ENCODE results near the gene NOP56.

NOP56 gene
- 20.5 to 106 (median 51.6) reads per million in 17 experiments for total RNA-seq

- DNase-seq: peak; percentile 92 to 97 (median 96)
These were observed at the start of gene NOP56 for GRCh38 chr20:2651772-2652723. NOP56 (plus strand) TSS chr20:2652632; CDS start chr20:2652661, 29 bp downstream.

- DNase-seq: no peak
These were observed 49.7 kb upstream of the NOP56 start for GRCh38 chr20:2602746-2603145.

GRCh38 chr20:2603816-2604505 is 48.5 kb upstream of the NOP56 start:
- DNase-seq: peak in 1 of 4 experiments; percentile 1

DNA sequence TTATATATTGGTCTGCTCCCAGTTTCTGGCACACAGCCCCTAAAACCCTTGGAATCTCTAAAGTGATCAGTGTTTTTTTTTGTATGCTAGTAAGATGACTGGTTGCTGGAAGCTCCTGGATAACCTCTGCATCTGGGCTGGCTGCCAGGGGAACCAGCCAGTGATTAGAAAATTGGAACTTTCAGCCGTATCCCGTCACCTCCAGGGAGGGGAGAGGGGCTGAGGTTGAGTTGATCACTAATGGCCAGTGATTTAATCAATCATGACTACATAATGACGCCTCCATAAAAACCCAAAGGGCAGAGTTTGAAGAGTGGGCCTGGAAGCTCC is 48.0 kb upstream of the NOP56 start:
- no peak for DNase-seq

DNA sequence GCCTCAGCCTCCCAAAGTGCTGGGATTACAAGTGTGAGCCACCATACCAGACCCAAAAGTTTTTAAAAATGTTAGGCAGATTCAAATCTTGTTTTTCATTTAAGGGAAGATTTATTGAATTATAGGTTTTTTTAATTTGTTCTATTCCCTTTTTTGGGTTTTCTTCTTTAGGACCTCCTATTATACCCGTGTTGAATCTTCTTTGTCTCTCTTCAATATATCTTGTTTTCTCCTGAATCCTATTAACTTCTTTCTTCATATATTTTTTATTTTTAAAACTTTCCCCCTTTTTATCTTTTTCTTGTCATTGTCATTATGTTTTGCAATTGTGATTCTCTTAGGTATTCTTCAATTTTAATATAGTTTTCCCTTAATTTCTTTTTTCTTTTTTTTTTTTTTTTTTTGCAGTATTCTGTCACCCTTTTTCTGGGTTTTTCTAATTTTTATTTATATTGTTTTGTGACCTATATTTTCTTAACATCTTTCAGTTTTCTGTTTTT is 45.9 kb upstream of the NOP56 start:
- DNase-seq: no peak

- no peak for DNase-seq
These were observed 42.1 kb upstream of the NOP56 start for GRCh38 chr20:2610326-2610725.

GRCh38 chr20:2610941-2611720 is 41.3 kb upstream of the NOP56 start:
- no peak for DNase-seq

DNA sequence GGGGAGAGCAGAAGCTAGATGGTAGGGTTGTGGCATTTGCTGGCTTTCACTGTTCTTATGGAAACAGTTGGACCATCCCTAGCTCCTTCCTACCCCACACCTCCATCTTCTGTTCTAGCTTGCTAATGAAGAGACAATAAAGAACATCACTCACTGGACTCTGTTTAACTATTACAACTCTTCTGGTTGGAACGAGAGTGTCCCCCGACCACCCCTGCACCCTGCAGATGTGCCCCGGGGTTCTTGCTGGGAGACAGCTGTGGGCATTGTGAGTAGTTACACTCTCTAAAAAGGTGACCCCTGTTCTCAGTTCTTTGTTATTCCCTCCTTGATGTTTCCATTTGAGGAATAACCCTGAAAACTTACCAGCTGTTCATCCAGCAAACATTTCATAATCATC is 40.4 kb upstream of the NOP56 start:
- no peak for DNase-seq

DNA sequence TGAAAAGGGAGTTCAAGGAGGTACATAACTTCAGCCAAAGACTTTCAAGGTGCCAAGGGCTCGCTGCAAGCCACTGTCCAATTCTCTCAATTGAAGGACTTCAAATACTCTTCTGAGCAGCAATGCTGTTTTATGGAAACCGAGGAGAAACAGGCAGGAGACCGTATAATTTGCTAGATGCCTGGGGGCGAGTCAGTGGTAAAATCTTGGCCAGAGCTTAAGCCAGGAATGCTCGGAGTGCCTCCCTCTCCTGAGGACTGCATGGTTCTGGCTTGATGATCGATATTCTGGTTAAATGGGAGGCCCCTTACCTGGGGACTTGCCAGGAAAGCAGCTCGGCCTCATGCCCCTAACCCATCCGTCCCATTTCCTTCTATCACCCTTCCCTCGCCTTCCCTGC is 35.8 kb upstream of the NOP56 start:
- DNase-seq: no peak

DNA sequence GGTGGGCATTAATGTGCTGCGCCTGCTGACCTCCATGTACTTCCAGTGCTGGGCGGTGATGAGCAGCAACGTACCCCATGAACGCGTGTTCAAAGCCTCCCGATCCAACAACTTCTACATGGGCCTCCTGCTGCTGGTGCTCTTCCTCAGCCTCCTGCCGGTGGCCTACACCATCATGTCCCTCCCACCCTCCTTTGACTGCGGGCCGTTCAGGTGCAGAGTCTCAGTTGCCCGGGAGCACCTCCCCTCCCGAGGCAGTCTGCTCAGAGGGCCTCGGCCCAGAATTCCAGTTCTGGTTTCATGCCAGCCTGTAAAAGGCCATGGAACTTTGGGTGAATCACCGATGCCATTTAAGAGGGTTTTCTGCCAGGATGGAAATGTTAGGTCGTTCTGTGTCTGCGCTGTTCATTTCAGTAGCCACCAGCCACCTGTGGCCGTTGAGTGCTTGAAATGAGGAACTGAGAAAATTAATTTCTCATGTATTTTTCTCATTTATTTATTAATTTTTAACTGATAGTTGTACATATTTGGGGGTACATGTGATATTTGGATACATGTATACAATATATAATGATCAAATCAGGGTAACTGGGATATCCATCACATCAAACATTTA is 35.2 kb upstream of the NOP56 start:
- DNase-seq: no peak

- no peak for DNase-seq
These were observed 33.6 kb upstream of the NOP56 start for GRCh38 chr20:2618815-2619214.

- no peak for DNase-seq
These were observed 33.1 kb upstream of the NOP56 start for GRCh38 chr20:2619337-2619736.

GRCh38 chr20:2619961-2620595 is 32.4 kb upstream of the NOP56 start:
- peak in 2 of 4 experiments; percentile 7 to 26 for DNase-seq

DNA sequence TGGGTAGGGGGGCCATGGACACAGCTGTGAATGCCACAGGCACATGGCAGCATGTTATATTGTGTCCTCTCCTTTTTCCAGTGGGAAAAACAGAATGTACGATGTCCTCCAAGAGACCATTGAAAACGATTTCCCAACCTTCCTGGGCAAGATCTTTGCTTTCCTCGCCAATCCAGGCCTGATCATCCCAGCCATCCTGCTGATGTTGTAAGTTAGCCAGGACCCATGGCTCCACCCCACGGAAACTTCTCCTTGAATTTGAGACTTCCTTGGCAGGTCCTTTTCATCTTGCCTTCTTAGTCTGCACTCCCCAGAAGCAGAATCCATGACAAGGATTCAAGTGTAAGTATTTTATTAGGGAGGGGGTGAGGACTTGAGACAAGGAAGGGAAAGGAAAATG is 28.2 kb upstream of the NOP56 start:
- DNase-seq: no peak

- no peak for DNase-seq
These were observed 27.4 kb upstream of the NOP56 start for GRCh38 chr20:2625062-2625461.

GRCh38 chr20:2626853-2627541 is 25.4 kb upstream of the NOP56 start:
- no peak for DNase-seq

DNA sequence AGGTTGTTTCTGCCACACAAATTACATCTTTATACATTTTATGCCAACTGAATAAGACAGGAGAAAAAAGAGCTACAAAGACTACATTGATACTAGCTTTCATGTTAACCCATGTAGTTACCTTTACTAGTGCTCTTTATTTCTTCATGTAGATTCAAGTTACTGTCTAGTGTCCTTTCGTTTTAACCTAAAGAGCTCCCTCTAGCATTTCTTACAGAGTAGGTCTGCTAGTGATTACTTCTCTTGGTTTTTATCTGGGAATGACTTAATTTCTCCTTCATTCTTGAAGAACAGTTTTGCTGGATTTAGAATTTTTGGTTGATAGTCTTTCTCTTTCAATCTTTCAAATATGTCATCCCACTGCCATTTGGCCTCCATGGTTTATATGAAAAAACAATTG is 21.2 kb upstream of the NOP56 start:
- DNase-seq: no peak

GRCh38 chr20:2633381-2633780 is 19.1 kb upstream of the NOP56 start:
- no peak for DNase-seq

DNA sequence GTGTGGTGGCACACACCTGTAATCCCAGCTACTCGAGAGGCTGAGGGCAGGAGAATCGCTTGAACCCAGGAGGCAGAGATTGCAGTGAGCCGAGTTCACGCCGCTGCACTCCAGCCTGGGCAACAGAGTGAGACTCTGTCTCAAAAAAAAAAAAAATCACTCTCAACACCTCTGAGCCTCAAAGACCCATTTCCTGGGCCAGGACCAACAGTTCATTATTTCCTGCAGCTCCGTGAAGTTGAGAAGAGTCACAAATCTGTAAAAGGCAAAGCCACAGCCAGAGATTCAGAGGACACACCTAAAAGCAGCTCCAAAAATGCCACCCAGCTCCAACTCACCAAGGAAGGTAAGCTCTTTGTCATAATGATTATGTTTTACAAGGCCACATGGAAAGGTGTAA is 15.2 kb upstream of the NOP56 start:
- DNase-seq: no peak

DNA sequence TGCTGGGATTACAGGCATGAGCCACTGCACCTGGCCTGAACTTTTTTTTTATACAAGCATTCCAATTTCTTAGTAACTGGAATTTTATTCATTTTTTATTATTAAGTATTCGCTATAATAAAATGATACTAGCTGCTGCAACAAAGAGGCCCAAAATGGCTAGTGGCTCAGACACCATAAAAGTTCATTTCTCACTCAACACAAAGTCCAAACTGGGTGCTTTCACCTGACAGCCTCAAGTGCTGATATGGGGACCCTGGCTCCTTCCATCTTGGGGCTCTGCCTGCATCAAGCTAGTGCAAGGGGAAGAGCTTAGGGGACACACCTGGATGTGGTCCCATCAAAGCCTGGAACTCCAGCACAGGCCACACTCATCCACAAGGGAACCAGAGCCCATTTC is 12.2 kb upstream of the NOP56 start:
- no peak for DNase-seq

DNA sequence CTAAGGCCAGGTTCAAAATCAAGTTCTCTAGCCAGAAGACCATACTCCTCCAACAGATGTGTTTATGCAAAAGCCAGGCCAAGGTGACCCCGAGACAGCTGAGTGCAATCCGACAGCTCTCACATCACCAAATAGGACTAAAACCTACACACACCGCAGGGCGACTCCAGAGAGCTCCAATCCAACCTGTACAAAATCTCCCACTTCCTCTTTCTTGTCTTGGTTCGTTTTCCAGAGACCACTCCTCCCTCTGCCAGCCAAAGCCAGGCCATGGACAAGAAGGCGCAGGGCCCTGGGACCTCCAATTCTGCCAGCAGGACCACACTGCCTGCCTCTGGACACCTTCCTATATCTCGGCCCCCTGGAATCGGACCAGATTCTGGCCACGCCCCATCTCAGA is 11.5 kb upstream of the NOP56 start:
- no peak for DNase-seq

Data from suppressor macrophage (primary cell).